ENCODE data around the gene NSMCE1. TPM values are rescaled to one million over a fixed set of nuclear protein-coding genes. Genes with fewer than 3 reads are reported as not detected.

The NSMCE1 gene
- polyA plus RNA-seq, 3 donors, result 51.5 to 56.3 (median 53.4) TPM

DNA sequence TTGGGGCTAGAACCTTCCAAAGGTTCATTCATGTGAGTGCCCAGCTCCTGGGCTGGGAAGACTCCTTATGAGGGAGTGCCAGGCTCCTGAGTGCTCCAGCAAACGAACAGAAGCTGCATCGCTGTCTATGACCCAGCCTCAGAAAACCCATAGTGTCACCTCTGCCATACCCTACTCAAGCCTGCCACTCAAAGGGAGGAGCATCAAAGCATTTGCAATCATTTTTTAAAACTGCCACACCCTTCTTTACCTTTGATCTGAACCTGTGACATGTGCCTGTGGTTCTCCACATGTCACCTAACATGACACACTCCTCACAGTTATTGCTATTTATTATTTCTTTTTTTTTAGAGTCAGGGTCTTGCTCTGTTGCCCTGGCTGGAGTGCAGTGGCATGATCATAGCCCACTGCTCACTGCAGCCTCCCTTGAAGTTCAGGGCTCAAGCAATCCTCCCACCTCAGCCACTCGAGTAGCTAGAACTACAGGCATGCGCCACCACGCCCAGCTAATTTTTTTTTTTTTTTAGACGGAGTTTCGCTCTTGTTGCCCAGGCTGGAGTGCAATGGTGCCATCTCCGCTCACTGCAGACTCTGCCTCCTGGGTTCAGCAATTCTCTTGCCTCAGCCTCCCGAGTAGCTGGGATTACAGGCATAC lies 72.5 kb downstream of the NSMCE1 start:
- H3K27ac ChIP-seq (ENCODE audit: low read depth, low read length), result no peak overlapping the region
- WGBS, 3 donors, result 82 to 84% (median 84%) methylated on average over 9 of the region's 9 CpGs

DNA sequence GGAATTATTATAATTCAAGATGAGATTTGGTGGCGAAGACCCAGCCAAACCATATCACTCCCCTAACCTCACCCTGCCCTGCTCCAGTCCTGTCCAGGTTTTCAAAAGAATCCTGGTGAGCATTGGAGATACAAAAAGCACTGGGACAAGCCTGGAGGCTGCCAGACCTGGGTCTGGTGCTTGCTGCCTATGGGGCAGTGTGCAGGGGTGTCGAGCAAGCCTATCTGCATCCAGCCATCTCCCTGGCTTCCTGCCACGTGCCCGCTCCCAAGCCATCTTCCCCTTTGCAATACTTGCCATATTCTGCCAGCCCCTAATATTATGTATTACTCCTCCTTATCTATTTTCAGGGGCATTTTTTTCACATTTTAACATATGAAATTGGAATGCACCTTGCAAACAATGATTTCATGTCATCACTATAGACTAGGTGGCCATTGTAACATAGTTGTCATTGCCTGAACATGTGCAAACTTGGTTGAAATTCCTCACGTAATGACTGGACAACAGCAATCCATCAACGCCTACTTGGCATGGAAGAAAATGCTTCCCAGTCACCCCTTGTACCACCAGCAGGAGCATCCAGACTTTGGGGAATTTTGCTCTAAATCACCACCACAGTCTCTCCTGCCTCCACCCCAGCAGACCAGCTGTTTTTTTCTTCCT lies 73.4 kb downstream of the NSMCE1 start:
- H3K27ac ChIP-seq (ENCODE audit: low read depth, low read length), result no peak overlapping the region
- 72 to 86% (median 77%) methylated on average over 6 of the region's 6 CpGs for WGBS, 3 donors

DNA sequence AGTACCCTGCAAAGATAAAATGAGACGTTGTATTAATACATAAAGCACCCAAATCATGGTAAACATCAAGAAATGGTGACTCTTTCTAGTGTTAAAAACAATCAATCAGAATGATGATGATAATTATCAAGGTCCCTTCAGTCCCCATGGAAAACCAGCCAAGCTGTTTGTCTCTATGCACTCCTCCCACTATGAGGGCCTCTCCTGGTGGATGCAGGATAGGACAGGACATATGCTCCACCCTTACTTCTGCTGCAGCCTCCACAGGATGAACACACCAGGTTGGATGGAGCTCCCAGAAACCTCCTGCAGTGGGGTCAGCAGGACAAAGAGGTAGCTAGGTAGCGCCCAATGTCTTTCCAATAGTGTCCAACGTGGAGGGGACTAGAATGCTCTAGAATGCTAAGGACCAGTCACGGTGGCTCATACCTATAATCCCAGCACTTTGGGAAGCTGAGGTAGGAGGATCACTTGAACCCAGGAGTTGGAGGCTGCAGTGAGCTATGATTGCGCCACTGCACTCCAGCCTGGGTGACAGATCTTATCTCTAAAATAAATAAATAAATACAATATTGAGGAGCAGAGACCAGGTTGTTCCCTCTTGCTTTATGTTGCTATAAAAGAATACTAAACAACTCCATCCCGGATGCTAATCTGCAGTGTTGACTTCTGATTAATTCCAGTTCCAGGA lies 75.1 kb downstream of the NSMCE1 start:
- no peak overlapping the region for H3K27ac ChIP-seq (ENCODE audit: low read depth, low read length)
- WGBS, 3 donors, result 70 to 88% (median 87%) methylated on average over 6 of the region's 6 CpGs

DNA sequence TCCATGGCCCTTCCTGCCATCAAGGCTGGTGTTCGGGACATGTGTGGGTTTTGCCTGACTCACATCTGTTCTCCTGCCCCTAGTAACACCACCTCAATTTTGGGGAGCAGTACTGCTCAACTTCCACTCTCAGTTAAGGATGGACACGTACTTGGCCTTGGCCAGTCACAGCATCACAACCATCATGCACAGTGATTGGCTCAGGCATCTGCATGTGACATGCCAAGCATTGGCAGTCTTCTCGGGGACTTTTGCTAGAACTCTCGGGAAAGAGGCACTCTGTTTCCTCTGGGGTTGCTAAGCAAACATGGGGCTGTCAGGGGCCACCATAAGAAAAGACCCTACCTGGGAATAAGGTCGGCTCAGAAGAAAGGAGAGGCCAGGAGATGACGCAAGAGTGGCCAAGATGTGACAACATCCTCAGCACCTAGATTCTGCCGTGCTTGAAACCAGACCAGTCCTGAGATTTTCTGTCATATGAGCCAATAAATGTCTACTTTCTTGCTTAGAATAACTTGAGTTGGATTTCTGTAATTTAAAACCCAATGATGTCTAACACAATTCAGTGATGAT lies 77.1 kb downstream of the NSMCE1 start:
- no peak overlapping the region for H3K27ac ChIP-seq (ENCODE audit: low read depth, low read length)
- WGBS, 3 donors, result 63 to 70% (median 65%) methylated on average over 7 of the region's 7 CpGs

DNA sequence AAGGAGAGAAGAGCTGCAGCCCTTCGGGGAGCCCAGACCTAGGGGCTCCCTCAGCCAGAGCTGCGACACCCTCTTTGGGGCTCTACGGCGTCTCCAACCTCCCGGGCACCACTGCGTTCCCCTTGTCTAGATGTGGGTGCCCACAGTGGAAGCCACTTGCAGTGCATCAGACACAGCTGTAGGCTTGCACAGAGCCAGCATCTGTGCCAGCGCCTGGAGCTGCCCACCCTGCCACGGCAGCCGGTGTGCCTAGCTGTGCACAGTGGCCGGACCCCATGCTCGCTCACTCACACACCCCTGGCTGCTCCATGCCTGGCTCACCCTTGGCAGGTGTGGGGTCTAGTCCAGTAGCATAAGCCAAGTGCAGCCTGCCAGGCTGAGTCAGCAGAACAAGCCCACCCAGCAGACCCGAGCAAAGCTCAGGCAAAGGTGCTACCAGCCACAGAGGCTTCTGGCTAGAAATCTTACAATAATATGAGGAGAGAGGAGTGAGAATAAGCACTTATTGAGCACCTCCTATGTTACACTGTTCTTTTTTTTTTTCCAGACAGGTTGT lies 78.2 kb downstream of the NSMCE1 start:
- 91 to 96% (median 94%) methylated on average over 12 of the region's 12 CpGs for WGBS, 3 donors
- H3K27ac ChIP-seq (ENCODE audit: low read depth, low read length), result no peak overlapping the region

DNA sequence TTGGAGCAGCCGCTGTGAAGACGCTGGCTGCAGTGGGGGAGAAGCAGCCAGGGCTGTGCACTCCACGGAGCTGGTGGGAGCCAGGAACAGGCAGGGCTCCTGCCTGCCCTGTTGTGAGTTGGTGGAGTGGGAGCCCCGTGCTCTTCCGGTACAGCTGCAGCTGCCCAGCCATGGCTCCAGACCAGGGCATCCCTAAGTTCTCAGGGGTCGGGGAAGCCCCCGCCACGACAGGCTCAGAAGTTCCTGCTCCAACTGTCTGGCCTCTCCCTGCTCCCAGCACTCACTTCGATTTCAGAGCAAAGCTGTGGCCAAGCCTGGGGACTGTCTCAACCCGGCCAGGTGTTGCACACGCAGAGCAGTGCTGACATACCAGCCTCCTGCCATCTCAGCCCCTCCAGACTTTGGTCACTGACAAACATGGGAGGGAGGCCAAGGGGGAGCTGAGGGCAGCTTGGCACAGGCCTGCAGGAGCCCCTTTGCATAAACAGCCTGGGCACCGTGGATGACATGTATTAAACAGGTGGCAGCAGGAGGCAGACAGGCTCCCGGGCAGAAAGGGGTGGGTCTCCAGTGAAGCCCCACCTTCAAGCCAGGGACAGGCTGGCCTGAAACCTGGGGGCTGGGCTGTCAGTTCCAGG lies 79.1 kb downstream of the NSMCE1 start:
- 20 to 67% (median 65%) methylated on average over 13 of the region's 13 CpGs for WGBS, 3 donors
- H3K27ac ChIP-seq (ENCODE audit: low read depth, low read length), result no peak overlapping the region

DNA sequence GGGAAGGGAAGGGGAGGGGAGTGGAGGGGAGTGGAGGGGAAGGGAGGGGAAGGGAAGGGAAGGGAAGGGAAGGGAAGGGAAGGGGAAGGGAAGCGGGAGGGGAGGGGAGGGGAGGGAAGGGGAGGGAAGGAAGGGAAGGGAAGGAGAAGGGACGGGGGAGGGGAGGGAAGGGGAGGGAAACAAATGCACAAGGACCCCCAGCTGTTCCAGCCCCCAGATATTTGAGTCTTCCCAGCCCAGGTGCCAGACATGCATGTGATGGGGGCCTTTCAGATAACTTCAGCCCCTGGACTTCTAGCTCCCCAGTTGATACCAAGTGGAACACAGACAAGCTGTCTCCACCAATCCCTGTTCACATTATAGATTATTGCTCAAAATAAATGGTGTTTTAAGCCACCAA lies 79.9 kb downstream of the NSMCE1 start:
- no peak overlapping the region for H3K27ac ChIP-seq (ENCODE audit: low read depth, low read length)
- WGBS, 3 donors, result 62 to 83% (median 67%) methylated on average over 1 to 2 of the region's 2 CpGs

DNA sequence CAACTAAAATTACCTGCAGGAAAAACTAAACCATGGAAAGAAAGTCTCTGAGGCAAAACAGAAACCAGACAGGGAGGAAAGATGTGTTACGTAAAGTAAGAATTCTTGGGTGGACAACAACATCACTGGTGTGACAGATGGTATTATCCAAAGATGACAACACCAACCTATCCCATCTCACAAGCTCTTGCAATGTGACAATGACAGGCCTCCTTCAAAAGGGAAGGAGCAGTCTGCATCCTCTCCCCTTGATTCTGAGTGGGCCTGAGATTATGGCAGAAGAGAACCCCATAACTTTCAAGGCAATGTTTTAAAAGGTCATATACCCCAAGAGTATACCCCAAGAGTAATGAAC lies 82.8 kb downstream of the NSMCE1 start:
- no peak overlapping the region for H3K27ac ChIP-seq (ENCODE audit: low read depth, low read length)
- WGBS, 3 donors, result 91 to 100% (median 96%) methylated on average over 1 of the region's 1 CpG

DNA sequence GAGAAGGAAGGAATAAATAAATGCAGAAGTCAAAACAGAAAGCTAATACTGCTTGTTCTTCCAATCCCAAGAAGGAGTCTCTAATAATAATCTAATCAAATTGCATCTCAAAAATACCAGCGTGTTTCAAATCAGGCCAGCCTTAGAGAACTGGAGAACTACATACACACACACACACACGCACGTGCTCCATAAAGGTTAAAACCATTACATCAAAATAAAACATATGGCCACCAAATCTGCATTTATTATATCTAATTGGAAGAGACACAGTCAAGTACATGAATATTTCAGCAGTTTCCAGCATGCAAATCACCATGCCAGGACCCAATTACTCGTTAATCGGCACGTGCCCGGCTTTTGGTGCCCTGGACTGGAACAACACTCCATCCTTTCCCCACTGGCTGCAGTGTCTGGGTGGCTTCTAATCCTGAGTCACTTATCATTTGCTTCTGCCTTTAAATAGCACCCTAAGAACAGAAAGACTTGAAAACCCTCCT lies 85.6 kb downstream of the NSMCE1 start:
- H3K27ac ChIP-seq (ENCODE audit: low read depth, low read length), result no peak overlapping the region
- 90 to 91% (median 90%) methylated on average over 7 of the region's 7 CpGs for whole genome bisulfite sequencing, 3 donors

DNA sequence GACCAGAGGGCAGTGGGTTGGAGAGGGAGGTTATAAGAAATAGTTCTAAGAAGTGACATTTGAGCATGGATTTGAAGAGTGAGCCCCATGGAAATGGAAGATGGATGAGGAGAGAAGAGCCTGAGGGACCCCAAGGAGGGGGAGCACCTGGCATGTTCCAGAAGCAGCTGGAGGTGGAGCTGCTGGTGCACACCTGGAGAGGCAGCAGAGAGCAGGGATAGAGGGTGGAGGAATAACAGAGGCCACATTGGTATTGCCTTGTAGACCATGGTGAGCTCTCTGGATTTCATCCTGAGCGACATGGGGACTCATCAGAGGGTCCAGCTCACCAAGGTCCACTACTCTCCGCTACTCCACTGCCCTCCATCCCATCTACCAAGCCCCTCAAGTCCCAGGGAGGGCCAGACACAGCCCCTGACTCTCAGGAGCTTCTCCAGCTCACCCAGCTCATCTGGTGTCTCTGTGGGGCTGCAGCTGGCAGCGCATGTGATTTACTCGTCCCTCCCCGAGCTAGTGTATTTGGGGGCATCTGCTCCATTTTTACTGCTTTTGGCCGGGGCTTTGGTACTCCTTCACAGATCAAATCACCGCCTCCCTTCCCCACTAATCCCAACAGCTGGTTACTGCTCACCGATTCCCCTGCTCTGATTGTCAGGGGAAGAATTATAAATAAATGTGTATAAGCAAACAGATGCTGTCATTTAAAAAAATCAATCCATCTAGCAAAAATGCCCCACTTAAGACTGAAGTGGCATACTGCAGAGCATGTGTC lies 87.4 kb downstream of the NSMCE1 start:
- WGBS, 3 donors, result 78 to 90% (median 87%) methylated on average over 8 of the region's 8 CpGs
- no peak overlapping the region for H3K27ac ChIP-seq (ENCODE audit: low read depth, low read length)

DNA sequence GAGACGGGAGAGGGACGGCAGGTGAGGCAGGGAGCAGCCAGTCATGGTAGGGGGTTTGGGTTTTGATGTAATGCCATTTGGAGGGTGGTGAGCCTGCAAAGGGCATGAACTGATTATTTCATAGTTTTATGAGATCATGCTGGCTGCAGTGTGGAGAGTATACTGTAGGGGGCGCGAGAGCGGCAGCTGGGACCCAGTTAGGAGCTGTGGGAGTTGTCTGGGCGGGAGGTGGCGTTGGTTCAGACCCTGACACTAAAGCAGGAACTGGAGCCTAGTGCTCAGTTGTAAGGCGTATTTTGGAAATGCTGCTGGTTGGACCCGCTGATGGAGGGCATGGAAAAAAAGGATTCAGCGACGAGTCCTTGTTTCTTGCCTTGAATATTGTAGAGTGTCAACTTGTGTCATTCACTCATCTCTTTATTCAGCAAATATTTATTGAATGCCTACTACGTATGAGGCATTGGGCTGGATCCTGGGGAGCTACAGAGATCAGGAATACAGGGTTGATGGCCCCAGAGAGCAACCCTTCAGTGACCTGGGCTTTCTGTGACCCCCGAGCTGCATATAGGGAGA lies 89.0 kb downstream of the NSMCE1 start:
- H3K27ac ChIP-seq (ENCODE audit: low read depth, low read length), result no peak overlapping the region
- WGBS, 3 donors, result 17 to 24% (median 20%) methylated on average over 13 of the region's 13 CpGs

DNA sequence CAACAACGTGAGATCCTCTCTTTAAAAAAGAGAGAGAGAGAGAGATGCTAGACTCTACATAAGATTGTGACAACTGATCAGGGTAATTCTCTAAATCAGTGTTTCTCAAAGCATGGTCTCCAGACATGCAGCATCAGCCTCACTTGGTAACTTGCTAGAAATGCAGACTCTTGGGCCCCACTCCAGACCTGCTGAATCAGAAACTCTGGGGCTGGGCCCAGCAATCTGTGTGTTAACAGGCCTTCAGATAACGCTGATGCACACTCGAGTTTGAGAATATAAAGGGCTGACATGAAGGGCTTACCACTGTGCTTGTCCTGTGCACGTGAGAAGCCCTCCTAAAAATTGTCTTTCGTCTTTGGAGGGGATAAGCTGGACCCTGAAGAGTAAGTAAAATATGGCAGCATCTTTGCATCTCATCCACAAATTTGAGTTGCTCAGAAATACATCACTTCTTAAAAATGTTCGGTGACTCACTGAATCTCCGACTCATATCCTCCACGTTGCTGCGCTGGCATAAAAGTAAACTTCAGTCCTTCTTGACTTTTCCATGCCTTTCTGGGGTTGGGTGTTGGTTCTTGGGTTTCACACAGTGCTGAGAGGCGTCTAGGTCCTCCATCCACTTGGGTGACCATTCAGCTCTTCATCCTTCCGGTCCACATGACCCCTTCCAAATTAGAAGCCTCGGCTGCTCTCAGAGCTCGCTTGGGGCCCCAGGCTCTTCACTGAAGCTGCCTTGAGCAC lies 91.4 kb downstream of the NSMCE1 start:
- WGBS, 3 donors, result 80 to 86% (median 83%) methylated on average over 13 of the region's 13 CpGs
- H3K27ac ChIP-seq (ENCODE audit: low read depth, low read length), result no peak overlapping the region

DNA sequence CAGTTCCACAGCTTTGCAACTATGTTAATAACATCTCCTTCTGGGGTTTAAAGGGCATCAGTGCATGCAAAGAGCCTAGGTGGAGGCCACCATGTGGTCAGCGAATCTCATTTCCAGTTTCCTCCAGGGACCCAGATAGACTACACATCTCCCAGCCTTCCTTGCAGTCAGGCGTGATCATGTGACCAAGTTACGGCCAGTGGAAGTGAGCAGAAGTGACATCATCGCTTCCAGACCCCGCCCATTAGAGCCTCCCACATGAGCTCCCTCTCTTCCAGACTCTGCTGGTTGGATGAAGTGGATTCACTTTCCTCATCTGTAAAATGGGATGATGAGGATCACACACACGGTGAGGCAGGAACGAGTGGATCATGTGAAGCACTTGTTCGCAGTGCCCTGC lies 92.7 kb downstream of the NSMCE1 start:
- 90 to 92% (median 92%) methylated on average over 8 of the region's 8 CpGs for WGBS, 3 donors
- no peak overlapping the region for H3K27ac ChIP-seq (ENCODE audit: low read depth, low read length)

Measured in adipose tissue (tissue), 3 donors.